ENCODE measurements around the gene OOEP. TPM values are rescaled to one million over a fixed set of nuclear protein-coding genes. Genes with fewer than 3 reads are reported as not detected.
A peak's percentile ranks its signal among the peaks of the same experiment; 100 is the strongest.
"Not testable (repeated sequence)": the region's sequence is repeated elsewhere in the genome, so short reads cannot be mapped to it uniquely, and the experiment has no call there.

Gene OOEP
- polyA plus RNA-seq (ENCODE audit: insufficient read length in 12 of 12), result under 1 TPM in 3 of 12 donors, not detected in 9; 0.16 to 0.34 (median 0.21) TPM
- long read RNA-seq, donor 1, result 0 reads
- long read RNA-seq, donor 2, result 0 reads
- long read RNA-seq, donor 3, result 0 reads
- long read RNA-seq, donor 4, result 0 reads
- long read RNA-seq, donor 5, result 0 reads
- long read RNA-seq, donor 6, result 0 reads
- long read RNA-seq, donor 7, result 0 reads
- long read RNA-seq, donor 8, result 0 reads
- long read RNA-seq, donor 9, result 0 reads
- long read RNA-seq, donor 10, result 0 reads
- long read RNA-seq, donor 11, result 0 reads

DNA sequence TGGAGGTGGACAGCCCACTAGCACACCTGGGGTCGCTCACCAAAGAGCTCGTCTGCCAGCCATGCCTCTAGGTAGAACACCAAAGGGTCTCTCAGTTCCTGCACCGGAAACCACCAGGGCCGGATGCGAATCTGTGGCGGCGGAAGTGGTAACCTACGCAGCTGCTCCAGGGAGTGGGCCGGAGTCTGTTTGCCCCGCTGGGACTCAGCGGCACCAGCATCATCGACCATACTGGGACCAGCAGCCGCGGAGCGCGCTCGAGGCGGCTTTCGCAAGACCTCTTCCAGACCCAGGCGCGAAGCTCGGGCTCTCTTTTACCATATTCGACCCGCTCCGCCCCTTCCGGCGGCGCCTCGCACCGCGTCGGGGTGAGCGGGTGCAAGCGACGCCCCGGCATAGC is at the start of gene OOEP:
OOEP (minus strand) TSS at position 335 of the 400 bp plus-strand sequence; CDS start at position 230, 105 bp downstream.
- no peak for DNase-seq

DNA sequence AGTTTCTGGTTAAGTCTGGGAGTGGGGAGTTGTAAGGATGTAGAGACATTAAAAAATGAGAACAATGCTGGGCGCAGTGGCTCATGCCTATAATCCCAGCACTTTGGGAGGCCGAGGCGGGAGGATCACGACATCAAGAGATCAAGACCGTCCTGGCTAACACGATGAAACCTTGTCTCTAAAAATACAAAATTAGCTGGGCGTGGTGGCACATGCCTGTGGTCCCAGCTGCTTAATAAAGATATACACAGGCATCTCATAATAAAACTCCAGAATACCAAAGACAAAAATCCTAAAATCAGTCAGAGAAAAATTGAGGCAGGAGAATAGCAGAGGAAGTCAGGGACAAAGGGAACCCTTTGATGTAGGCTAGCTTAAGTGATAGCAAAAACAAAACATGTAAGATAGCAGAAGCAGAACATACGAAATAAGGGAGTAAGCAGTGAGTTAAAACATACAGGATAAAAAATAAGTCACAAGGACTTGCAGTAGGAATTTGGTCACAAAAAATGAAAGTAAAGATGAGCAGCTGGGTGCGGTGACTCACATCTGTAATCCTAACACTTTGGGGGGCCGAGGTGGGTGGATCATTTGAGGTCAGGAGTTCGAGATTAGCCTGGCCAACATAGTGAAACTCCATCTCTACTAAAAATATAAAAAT is 48.5 kb upstream of the OOEP start:
- no peak for DNase-seq

DNA sequence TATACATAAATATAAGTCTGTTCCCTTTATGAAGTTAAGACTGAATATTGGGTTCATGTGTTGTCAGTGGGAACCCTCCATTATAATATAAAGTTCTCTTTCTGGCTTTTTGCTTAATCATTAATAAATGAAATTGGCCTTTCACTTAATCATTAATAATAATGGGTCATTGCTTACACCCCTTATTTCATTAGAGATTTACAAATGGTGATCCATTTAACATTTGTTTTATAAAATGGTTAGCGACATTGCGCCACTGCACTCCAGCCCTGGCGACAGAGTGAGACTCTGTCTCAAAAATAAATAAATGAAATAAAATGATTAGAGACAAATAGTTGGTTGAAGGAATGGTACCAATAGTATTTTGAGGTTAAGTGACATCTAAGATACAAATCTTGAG is 43.4 kb upstream of the OOEP start:
- no peak for DNase-seq

DNA sequence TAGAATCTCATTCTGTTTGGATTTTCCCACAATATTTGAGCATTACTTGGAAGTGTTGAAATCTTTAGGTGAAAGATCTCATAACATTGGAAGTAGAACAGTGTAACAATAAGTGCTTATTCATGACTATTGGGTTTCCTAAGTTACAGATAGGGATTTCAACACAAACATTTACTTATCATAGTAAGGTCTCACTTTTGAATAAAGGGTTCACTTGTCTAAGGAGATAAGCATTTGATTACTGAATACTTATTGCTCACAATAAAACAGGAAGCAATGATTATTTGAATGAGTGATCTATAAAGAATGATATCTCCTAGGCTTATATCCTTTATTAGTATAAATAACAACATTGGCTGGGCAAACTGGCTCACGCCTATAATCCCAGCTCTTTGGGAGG is 39.7 kb upstream of the OOEP start:
- no peak for DNase-seq

DNA sequence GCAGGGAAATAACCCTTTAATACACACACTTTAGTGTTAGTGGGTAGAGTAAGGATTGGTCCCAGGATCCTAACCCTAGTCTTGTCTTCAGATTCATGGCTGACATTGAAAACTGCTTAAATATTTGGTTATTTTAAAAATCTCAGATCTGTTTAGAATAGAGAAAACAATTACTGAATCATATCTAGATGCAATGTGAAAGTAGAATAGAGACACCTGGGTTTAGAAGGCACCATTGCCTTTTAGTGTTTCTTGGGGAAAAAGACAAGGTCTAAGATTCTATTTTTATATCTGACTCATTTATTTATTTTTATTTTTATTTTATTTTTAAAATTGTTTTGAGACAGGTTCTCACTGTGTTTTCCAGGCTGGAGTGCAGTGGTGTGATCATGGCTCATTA is 31.0 kb upstream of the OOEP start:
- DNase-seq, result no peak

DNA sequence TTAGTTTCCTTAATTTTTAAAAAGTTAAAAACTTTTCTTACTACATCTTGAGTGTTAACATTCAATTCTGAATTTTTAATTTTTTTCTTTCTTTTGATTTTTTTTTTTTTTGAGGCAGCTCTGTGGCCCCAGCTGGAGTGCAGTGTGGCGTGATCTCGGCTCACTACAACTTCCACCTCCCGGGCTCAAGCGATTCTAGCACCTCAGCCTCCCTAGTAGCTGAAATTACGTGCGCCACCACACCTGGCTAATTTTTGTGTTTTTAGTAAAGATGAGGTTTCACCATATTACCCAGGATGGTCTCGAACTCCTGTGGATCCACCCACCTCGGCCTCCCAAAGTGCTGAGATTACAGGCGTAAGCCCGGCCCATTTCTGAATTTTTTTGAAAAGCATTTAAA is 26.2 kb upstream of the OOEP start:
- no peak for DNase-seq

DNA sequence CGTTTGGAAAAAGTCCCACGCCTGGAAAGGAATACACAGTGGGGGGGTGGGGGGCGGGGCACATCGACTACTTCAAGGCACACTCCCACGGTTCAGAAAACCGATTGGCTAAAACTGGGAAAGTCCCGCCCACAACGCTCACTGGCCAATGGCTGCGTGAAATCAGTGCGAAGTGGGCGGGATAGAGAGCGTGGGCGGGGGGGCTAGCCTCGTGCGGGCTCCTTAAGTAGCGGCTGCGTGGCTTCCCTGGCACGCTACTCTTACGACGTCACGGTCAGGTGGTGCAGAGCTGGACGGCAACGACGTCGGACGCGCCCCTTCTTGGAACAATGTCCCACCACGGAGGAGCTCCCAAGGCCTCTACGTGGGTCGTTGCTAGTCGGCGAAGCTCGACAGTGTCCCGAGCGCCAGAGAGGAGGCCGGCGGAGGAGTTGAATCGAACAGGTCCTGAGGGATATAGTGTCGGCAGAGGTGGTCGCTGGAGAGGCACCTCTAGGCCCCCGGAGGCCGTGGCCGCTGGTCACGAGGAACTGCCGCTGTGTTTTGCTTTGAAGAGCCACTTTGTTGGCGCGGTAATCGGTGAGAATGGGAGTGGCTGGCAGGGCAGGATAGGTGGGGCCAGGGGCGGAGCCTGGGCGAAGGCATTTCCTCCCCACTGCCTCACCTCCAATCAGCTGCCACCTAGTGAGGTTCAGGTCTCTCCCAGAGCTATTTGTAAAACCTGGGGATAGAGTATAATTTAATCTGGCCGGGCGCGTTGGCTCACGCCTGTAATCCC is 25.1 kb upstream of the OOEP start, which contains the start of gene DDX43:
DDX43 (plus strand) TSS at position 252 of the 778 bp plus-strand sequence; CDS start at position 330, 78 bp downstream.
- peak; percentile 29 for DNase-seq

DNA sequence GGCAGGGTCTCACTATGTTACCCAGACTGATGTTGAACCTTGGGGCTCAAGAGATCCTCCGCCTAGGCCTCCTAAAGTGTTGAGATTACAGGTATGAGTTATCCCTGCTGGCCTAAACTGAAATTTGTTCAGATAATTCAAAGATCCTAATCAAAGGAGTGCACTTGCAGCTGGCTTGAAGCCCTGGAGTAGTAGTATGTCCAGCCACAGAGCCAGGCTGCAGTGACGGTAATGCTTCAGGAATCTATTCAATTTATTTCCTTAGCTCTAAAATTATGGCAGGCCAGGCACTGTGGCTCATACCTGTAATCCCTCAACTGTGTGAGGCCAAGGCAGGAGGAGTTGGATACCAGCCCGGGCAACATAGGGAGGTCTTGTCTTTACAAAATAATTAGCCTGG is 23.6 kb upstream of the OOEP start:
- DNase-seq, result no peak

DNA sequence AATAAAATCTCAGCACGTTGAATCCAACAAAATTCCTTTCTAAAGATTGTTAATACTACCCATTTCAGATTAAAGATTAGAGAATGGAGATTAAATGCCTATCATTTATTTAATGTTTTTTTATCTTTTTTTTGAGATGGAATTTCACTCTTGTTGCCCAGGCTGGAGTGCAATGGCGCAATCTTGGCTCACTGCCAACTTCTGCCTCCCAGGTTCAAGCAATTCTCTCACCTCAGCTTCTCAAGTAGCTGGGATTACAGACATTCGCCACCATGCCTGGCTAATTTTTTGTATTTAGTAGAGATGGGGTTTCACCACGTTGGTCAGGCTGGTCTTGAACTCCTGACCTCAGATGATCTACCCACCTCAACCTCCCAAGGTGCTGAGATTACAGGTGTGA is 22.5 kb upstream of the OOEP start:
- not testable (repeated sequence) for DNase-seq

DNA sequence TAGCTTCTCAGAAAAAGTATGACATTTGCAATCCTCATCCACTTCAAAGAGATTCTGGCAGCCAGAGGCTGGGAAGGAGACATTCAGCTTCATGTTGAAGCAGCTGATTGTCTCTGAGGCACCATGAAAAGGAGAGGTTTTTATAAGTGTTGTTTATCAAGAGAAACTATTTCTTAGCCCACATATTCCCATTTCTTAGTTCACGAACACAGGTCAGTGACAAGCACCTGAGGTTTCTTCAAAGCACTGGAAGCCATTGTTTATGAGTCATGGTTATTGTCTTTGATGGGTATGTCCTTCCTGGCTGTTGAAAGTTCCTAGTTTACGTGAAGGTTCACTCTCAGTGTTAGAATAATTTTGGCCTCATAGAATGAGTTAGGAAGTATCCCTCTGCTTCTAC is 22.0 kb upstream of the OOEP start:
- no peak for DNase-seq

DNA sequence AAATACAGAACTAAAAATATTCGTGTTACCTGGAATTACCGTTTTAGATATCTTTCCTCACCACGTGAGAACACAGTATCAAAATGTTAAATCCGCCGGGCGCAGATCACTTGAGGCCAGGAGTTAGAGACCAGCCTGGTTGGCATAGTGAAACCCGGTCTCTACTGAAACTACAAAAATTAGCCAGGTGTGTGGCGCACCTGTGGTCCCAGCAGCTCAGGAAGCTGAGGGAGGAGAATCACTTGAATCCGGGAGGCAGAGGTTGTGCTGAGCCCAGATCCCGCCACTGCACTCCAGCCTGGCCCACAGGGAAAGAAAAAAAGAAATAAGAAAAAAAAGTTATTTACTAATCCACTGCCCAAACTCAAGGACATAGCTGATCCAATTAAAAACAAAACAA is 20.2 kb upstream of the OOEP start:
- DNase-seq, result no peak

DNA sequence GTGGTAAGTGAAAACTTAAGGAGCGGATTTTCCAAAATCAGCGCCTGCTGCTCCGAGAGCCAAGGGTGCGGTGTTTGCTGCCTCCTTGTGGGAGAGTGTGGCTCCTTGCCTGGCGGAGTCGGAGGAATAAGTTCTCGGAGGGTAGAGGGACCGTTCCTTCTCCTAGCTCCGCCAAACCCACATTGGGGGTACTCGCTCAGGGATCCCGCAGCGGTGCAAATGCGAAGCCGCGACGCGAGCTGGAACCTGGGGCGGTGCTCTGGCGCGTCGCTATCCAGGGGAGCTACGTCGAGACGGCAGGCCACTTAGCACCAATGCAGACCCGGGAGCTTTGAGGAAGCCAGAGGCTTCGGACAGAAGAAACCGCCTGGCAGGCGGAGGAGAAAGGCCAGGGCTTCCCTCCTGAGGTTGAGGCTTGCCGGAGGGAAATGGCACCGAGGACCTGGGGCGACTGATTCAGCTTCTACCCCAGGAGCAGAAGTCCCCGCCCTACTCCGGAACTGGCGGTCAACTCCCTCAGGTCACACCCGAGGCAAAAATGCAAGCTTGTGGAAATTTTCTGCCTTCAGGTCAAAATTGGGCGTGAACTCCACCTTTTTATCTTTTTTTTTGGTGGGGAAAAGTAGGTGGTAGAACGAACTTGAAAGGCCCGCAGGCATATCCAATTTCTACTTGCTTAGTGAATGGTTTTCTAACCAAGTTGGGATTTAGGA is 19.3 kb upstream of the OOEP start:
- DNase-seq, result peak; percentile 41

DNA sequence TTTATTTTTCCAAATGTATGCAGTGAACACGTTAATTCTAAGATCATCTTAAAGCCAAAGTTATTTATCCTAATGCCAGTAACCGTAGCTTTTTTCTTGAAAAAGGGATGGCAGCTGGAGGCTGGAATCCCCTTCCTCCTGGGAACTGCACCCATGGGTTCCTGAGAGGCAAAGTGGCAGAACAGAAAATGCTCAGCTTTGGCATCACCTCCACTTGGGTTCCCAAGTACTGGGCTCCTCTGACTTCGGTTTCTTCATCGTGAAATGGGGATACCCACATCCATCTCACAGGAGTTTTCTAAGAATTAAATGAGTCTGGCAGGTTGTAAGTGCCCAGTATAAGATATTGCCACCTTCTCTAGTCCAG is 18.7 kb upstream of the OOEP start:
- DNase-seq, result no peak

DNA sequence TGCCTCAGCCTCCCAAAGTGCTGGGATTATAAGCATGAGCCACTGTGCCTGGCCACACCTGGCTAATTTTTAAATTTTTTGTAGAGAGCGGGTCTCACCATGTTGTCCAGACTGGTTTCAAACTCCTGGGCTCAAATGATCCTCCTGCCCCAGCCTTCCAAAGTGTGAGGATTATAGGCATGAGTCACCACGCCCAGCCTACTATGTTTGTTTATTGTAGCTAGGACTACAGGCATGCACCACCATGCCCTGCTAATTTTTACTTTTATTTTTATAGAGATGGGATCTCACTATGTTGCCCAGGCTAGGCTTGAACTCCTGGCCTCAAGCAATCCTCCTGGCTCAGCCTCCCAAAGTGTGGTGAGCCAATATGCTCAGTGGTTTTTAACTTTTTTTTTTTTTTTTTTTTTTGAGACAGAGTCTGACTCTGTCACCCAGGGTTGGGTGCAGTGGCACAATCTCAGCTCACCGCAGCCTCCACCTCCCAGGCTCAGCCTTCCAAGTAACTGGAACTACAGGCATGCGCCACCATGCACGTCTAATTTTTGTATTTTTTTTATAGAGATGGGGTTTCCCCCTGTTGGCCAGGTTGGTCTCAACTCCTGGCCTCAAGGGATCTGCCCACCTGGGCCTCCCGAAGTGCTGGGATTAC is 12.9 kb upstream of the OOEP start:
- no peak for DNase-seq

DNA sequence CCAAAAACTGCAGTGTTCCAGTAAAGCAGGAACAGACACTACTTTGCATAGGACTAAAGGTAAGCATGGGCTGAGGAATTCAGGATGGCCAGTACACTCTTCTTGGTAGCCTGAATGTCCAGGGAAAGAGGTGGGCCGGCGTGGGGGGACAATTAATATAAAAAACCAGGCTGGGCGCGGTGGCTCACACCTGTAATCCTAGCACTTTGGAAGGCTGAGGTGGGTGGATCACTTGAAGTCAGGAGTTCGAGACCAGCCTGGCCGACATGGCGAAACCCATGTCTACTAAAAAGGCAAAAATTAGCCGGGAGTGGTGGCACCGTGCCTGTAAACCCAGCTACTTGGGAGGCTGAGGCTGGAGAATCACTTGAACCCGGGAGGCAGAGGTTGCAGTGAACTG is 11.8 kb upstream of the OOEP start:
- DNase-seq, result not testable (repeated sequence)

DNA sequence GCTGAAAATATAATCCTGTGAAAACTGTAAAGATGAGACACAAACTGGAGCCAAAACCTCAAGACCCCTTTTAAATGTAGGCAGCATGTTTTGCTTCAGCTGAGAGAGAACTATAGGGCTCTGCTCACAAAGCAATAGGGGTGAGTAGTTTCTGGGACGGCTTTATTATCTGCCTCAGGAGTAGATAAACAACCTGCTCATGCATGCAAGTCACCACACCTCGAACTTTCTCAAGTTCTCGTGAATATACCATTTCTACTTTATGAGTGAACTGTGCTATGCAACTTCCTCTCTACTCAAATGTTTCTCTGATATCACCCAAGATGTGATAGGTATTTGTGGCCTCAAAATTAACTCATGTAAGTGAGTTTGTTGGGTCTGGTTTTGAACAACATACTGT is 7.5 kb upstream of the OOEP start:
- no peak for DNase-seq

DNA sequence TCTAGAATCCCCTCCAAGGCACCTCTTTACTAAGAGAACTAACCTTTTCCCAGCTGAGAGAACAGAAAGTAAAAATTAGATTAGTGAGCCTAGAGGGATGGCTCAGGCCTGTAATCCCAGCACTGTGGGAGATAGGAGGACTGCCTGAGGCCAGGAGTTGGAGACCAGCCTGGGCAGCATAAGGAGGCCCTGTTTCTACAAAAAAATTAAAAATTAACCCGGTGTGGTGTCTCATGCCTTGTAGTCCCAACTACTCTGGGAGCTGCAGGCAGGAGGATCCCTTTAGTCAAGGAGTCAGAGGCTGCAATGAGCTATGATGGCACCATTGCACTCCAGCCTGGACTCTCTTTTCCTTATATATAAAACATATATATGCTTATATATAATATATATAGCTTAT is 5.5 kb upstream of the OOEP start:
- DNase-seq, result no peak

DNA sequence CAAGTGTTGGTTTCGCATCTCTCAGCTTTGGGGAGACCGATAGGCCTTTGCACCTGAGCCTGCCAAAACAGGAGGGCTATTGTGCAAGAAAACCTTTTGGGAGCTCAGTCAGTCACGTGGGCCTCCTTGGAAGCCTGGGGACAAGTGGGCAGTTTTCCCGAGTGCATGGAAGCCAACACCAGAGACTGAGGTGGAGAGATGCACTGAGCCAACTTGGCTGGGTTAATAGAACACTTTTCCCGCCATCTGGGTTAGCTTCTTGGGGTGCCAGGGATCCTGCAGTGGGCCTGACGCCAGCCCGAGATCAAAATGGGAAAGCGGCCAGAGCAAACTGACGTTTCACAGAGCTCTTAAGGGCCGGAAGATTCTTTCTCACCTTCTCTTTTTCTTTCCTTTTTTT is 2.8 kb upstream of the OOEP start:
- no peak for DNase-seq

DNA sequence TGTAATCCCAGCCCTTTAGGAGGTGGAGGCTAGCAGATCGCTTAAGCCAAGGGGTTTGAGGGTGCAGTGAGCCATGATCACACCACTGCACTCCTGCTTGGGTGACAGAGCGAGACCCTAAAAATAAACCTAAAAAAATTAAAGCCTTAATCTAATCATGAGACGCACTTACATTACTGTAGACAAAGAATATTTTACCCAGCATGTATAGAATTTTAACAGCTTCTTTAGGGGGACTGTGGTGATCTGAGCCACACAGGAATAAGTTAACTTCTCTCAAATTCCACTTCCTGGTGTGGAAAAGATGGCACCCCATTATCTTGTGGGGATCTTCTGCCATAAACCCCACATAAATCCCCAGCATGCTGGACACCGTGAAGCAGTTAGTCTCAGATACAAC is 2.3 kb upstream of the OOEP start:
- DNase-seq, result no peak

DNA sequence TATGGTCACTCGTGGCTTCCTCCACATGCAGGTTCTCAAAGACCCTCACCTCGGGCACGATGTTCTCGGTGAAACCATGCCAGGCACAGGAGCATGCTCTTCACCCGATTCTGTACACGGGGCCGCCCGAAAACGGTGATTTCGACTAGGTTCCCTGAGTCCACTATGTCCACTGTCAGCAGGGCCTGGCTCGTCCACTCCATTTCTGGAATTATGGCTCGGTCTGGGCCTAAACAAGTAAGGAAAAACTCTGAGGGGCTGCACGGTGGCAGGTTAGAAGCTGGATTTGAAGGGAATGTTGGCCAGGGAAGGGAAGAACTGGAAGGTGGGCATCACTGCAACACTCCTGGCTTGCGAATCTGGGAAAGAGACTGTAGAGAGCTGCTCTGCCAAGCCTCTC is 540 bp downstream of the OOEP start:
- no peak for DNase-seq

DNA sequence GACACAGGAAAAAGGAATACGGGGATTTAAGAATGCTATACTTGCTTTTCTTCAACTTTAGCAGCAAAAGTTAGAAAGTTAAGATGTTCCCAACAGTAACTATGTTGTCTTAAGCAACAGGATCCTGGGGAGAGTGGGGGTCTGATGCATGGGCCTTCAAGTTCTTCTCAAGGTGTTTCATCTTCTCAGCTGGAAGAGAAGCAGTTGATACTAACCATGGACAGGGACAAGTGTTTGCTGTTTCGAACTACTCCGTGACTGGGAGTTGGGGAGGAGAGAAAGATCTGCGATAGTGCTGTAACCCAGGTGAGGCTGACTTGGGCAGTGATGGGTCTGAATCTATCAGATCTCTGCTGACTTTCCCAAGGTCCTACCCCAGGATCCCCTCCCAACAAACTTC is 1.0 kb downstream of the OOEP start:
- DNase-seq, result no peak

All from muscle of arm (tissue), 14 donors.